K562 (cell line): ENCODE data around the gene EEA1. TPM values are rescaled to one million over a fixed set of nuclear protein-coding genes. Genes with fewer than 3 reads are reported as not detected.

ENCODE experiments used
- ATAC-seq: fragments of 200-7000 bp; cut with Tn5 transposase; 3 replicates; pipeline ENCODE4 v1.9.1; 2020; ENCODE audit warnings: moderate library complexity
- BruUV-seq: library from RNA; stranded (reverse); fragments of 400-500 nt; replicated peaks from 2 replicates; lab custom pipeline; 2021; lab: Mats Ljungman, UMichigan
- CTCF ChIA-PET: fragments of 300-600 bp; formaldehyde crosslinking; extraction: SDS; loops from one replicate; lab custom pipeline; 2021; ENCODE audit warnings: low intra/inter-chr PET ratio; lab: Yijun Ruan, JAX
- POLR2A ChIA-PET: fragments of 300-600, 350-650 bp; sonication (Branson Sonifier 250); formaldehyde crosslinking; extraction: SDS; loops from one replicate; lab custom pipeline; 2021; ENCODE audit warnings: antibody characterized with exemption, inconsistent platforms; lab: Yijun Ruan, JAX
- DNase-seq, 4 experiments: peaks; one replicate each; pipeline versions ENCODE4 v3.0.0 to v3.0.0-alpha.2; 2011 to 2018; ENCODE audit warnings: low spot score in 3 of 4, mixed read lengths in 3 of 4; ENCODE audit errors: extremely low read depth in 1 of 4
- FAIRE-seq: peaks from 2 replicates; lab custom pipeline; 2011; peaks lifted over from hg19 to GRCh38; lab: Jason Lieb, UNC
- H2AFZ ChIP-seq: 2 replicates; pipeline ENCODE4 v1.6.0; 2011; ENCODE audit warnings: low read depth, low read length, control low read depth, inconsistent platforms
- H3K27ac ChIP-seq: fragments of 200-600 bp; 3 replicates; pipeline ENCODE4 v1.8.0; 2011; ENCODE audit warnings: low read depth, mild to moderate bottlenecking, control low read depth, inconsistent platforms, low read length, moderate library complexity, mixed read lengths; ENCODE audit errors: extremely low read depth
- H3K27me3 ChIP-seq, 2 experiments: fragments of 300-600 bp in 1 of 2; 2 replicates in 1 of 2; 3 replicates in 1 of 2; pipeline versions ENCODE4 v1.6.0 to v1.8.0; 2011; ENCODE audit warnings: inconsistent platforms in 2 of 2, low read length in 2 of 2, mild to moderate bottlenecking in 1 of 2, mixed read lengths in 1 of 2, moderate library complexity in 1 of 2; ENCODE audit not compliant: control insufficient read depth in 2 of 2, insufficient read depth in 2 of 2
- H3K36me3 ChIP-seq: fragments of 300-600 bp; 3 replicates; pipeline ENCODE4 v1.8.0; 2011; ENCODE audit warnings: mild to moderate bottlenecking, low read length, inconsistent platforms; ENCODE audit not compliant: control insufficient read depth, insufficient read depth
- H3K4me1 ChIP-seq, 2 experiments: fragments of 200-600 bp in 1 of 2; replicated peaks in 1 of 2; 2 replicates in 1 of 2; 3 replicates in 1 of 2; pipeline versions ENCODE4 v1.5.1 to v1.8.0; 2011; ENCODE audit warnings: inconsistent platforms in 2 of 2, low read length in 2 of 2, mild to moderate bottlenecking in 1 of 2, mixed read lengths in 1 of 2, moderate library complexity in 1 of 2; ENCODE audit not compliant: control insufficient read depth in 2 of 2, insufficient read depth in 2 of 2
- H3K4me2 ChIP-seq: 2 replicates; pipeline ENCODE4 v1.6.1; 2011; ENCODE audit warnings: low read length, control low read depth, inconsistent platforms, mixed read lengths; ENCODE audit not compliant: insufficient read depth
- H3K4me3 ChIP-seq: fragments of 200-600 bp; sonication (generic), shearing (Covaris generic); 2 replicates; pipeline ENCODE4 v1.5.1; 2016; ENCODE audit warnings: control low read depth, inconsistent platforms
- H3K79me2 ChIP-seq: fragments of 200-600 bp; 3 replicates; pipeline ENCODE4 v1.8.0; 2011; ENCODE audit warnings: low read length, inconsistent platforms; ENCODE audit not compliant: control insufficient read depth, insufficient read depth
- H3K9ac ChIP-seq, 2 experiments: 2 replicates each; pipeline versions ENCODE4 v1.6.0 to v1.6.1; 2011; ENCODE audit warnings: low read depth in 2 of 2, low read length in 2 of 2, control low read depth in 1 of 2, inconsistent platforms in 1 of 2, mild to moderate bottlenecking in 1 of 2, mixed read lengths in 1 of 2; ENCODE audit not compliant: insufficient read depth in 1 of 2
- H3K9me1 ChIP-seq: one replicate; pipeline ENCODE4 v1.6.0; 2011; ENCODE audit warnings: inconsistent platforms, mild to moderate bottlenecking, low read length, moderate library complexity; ENCODE audit not compliant: control insufficient read depth, insufficient read depth
- H3K9me3 ChIP-seq: replicated peaks from 2 replicates; pipeline ENCODE4 v1.5.1; 2011; ENCODE audit warnings: low read depth, low read length, inconsistent platforms; ENCODE audit not compliant: control insufficient read depth, insufficient read depth
- H4K20me1 ChIP-seq: replicated peaks from 2 replicates; pipeline ENCODE4 v1.6.1; 2011; ENCODE audit warnings: low read length, inconsistent platforms, mixed read lengths; ENCODE audit not compliant: control insufficient read depth, insufficient read depth
- ASH1L ChIP-seq: fragments of 450-650 bp; IDR thresholded peaks from 2 replicates; pipeline ENCODE4 v1.6.1; 2018; ENCODE audit warnings: borderline replicate concordance, mild to moderate bottlenecking, low read depth; ENCODE audit not compliant: partially characterized antibody
- CEBPG ChIP-seq, 3 experiments: fragments of 200-800 bp in 1 of 3; sonication (Bioruptor generic) in 1 of 3; sonication (generic) in 1 of 3; formaldehyde crosslinking in 1 of 3; IDR thresholded peaks in 2 of 3; conservative IDR thresholded peaks in 1 of 3; 2 replicates each; pipeline versions ENCODE4 v1.6.1 to v1.8.0; 2016 to 2022; ENCODE audit warnings: missing compliant biosample characterization in 2 of 3, missing genetic modification characterization in 2 of 3, mild to moderate bottlenecking in 1 of 3, missing genetic modification reagents in 1 of 3
- HDAC3 ChIP-seq: fragments of 450-650 bp; IDR thresholded peaks from 2 replicates; pipeline ENCODE4 v1.6.1; 2018; ENCODE audit warnings: borderline replicate concordance, mild to moderate bottlenecking, moderate library complexity; ENCODE audit not compliant: partially characterized antibody
- HNRNPUL1 ChIP-seq: fragments of 200-400 bp; formaldehyde crosslinking; IDR thresholded peaks from 2 replicates; pipeline ENCODE4 v1.6.1; 2017; ENCODE audit warnings: low read length
- WGBS: fragments of 100-300 bp; shearing (Covaris generic); methylation state at CpG from one replicate; pipeline ENCODE4 v1.1.6; 2016; ENCODE audit warnings: low coverage, mixed read lengths; ENCODE audit not compliant: insufficient coverage; ENCODE audit errors: missing lambda C conversion rate; 5-methylcytosine and 5-hydroxymethylcytosine counted together
- in situ Hi-C: fragments of 300-500 bp; cut with MboI; formaldehyde crosslinking; loops from 4 replicates; pipeline ENCODE4 v1.15.0; 2018; ENCODE audit warnings: inconsistent platforms, mixed read lengths
- intact Hi-C: fragments of 100-400 bp; cut with micrococcal nuclease; formaldehyde crosslinking; loops from 2 replicates; pipeline ENCODE4 v1.14.2; 2022
- polyA plus RNA-seq, 8 experiments: library from polyadenylated mRNA; depleted of rRNA in 4 of 8; stranded (reverse) in 5 of 8; unstranded in 3 of 8; fragments of >200 nt; fragmentation: Nextera tagmentation in 2 of 8; fragmentation: Illumina TruSeq in 1 of 8; extraction: Ambion mirVana in 2 of 8; extraction: Trizol in 1 of 8; gene quantifications; 2 replicates each; pipeline versions ENCODE4 v1.2.1 to v1.2.3, GENCODE V29; 2011 to 2014; ENCODE audit warnings: inconsistent platforms in 1 of 8, missing spikeins in 1 of 8
- total RNA-seq, 7 experiments: library from RNA; depleted of rRNA in 6 of 7; stranded (reverse); fragments of >200 nt in 6 of 7; fragmentation: Illumina TruSeq in 2 of 7; extraction: Trizol in 2 of 7; gene quantifications; 2 replicates each; pipeline versions ENCODE4 v1.2.1 to v1.2.3, GENCODE V29; 2011 to 2021; ENCODE audit warnings: low replicate concordance in 1 of 7
- TF ChIP-seq, protein P1 (sequence below): fragments of 450-650 bp; IDR thresholded peaks from 2 replicates; pipeline ENCODE4 v1.6.1; 2016; ENCODE audit warnings: low read depth

Gene EEA1
- total and polyA plus RNA-seq, 9 of the 15 experiments (the other 6 are each of a cell fraction or from before 2014, with no cell fraction given) = 3.5 to 17.1 (median 7.5) TPM

GRCh38 chr12:92847368-92847767 lies 81.7 kb downstream of the EEA1 start:
- Histone ChIP-seq H3K4me3 (no peak overlapping the region), H2AFZ (no peak overlapping the region), H3K9me3 (no peaks in the 10 kb centered on the region), H3K27me3 (no peaks in the 10 kb centered on the region), H3K4me2 (no peak overlapping the region), H3K36me3 (peaks cover 28% of the 10 kb centered on the region), H3K9me1 (no peaks in the 10 kb centered on the region), H3K79me2 (no peaks in the 10 kb centered on the region), H3K4me1 (no peaks in the 10 kb centered on the region), H3K27ac (no peak overlapping the region), H4K20me1 (no peaks in the 10 kb centered on the region), H3K9ac (no peak overlapping the region)
- TF ChIP-seq CEBPG (CRISPR knock-in tag; IDR thresholded peaks at IDR 0.05) (no peak), CEBPG (tag; conservative IDR thresholded peaks at IDR 0.05 in 1 of 2, IDR thresholded peaks at IDR 0.05 in 1 of 2) (peak in 1 of 2 experiments; percentile 30; a peak in 1 of 4 replicates), HNRNPUL1 (no peak)
- POLR2A ChIA-PET = interaction anchor here (1.0 kb wide), 1 partner anchor 12 kb away, joined by 3 read pairs; no protein-coding TSS in a partner anchor
- FAIRE-seq (peak; percentile 26), ATAC-seq (no peak), DNase-seq (no peak)
- BruUV-seq = no TSS peak
- CTCF ChIA-PET = no interaction called here
- 72% methylated on average over 1 of the region's 1 CpG for WGBS
- in situ Hi-C loops = no loop called here
- intact Hi-C loops = no loop called here

- BruUV-seq = no TSS peak
- 91% methylated on average over 3 of the region's 3 CpGs for whole genome bisulfite sequencing
- H2AFZ ChIP-seq = no peak overlapping the region
- ATAC-seq (peak; percentile 36; the same call in 1 of the 3 replicates), FAIRE-seq (no peak), DNase-seq (no peak)
- H3K36me3 ChIP-seq = peaks cover 25% of the 10 kb centered on the region
- H3K27ac ChIP-seq = no peak overlapping the region
- H3K27me3 ChIP-seq = no peaks in the 10 kb centered on the region
- no peaks in the 10 kb centered on the region for H3K9me3 ChIP-seq
- H3K79me2 ChIP-seq = no peaks in the 10 kb centered on the region
- POLR2A ChIA-PET = interaction anchor here (0.5 kb wide), 1 partner anchor 428 kb away, joined by 3 read pairs; no protein-coding TSS in a partner anchor
- no peaks in the 10 kb centered on the region for H3K4me1 ChIP-seq
- no peak overlapping the region for H3K9ac ChIP-seq
- intact Hi-C loops (no loop called here), in situ Hi-C loops (no loop called here)
- H3K4me3 ChIP-seq = no peak overlapping the region
- CTCF ChIA-PET = no interaction called here
- no peaks in the 10 kb centered on the region for H3K9me1 ChIP-seq
- no peaks in the 10 kb centered on the region for H4K20me1 ChIP-seq
- H3K4me2 ChIP-seq = no peak overlapping the region
- no peak for TF ChIP-seq ASH1L
- no peak for TF ChIP-seq HDAC3
- TF ChIP-seq, protein P1, sequence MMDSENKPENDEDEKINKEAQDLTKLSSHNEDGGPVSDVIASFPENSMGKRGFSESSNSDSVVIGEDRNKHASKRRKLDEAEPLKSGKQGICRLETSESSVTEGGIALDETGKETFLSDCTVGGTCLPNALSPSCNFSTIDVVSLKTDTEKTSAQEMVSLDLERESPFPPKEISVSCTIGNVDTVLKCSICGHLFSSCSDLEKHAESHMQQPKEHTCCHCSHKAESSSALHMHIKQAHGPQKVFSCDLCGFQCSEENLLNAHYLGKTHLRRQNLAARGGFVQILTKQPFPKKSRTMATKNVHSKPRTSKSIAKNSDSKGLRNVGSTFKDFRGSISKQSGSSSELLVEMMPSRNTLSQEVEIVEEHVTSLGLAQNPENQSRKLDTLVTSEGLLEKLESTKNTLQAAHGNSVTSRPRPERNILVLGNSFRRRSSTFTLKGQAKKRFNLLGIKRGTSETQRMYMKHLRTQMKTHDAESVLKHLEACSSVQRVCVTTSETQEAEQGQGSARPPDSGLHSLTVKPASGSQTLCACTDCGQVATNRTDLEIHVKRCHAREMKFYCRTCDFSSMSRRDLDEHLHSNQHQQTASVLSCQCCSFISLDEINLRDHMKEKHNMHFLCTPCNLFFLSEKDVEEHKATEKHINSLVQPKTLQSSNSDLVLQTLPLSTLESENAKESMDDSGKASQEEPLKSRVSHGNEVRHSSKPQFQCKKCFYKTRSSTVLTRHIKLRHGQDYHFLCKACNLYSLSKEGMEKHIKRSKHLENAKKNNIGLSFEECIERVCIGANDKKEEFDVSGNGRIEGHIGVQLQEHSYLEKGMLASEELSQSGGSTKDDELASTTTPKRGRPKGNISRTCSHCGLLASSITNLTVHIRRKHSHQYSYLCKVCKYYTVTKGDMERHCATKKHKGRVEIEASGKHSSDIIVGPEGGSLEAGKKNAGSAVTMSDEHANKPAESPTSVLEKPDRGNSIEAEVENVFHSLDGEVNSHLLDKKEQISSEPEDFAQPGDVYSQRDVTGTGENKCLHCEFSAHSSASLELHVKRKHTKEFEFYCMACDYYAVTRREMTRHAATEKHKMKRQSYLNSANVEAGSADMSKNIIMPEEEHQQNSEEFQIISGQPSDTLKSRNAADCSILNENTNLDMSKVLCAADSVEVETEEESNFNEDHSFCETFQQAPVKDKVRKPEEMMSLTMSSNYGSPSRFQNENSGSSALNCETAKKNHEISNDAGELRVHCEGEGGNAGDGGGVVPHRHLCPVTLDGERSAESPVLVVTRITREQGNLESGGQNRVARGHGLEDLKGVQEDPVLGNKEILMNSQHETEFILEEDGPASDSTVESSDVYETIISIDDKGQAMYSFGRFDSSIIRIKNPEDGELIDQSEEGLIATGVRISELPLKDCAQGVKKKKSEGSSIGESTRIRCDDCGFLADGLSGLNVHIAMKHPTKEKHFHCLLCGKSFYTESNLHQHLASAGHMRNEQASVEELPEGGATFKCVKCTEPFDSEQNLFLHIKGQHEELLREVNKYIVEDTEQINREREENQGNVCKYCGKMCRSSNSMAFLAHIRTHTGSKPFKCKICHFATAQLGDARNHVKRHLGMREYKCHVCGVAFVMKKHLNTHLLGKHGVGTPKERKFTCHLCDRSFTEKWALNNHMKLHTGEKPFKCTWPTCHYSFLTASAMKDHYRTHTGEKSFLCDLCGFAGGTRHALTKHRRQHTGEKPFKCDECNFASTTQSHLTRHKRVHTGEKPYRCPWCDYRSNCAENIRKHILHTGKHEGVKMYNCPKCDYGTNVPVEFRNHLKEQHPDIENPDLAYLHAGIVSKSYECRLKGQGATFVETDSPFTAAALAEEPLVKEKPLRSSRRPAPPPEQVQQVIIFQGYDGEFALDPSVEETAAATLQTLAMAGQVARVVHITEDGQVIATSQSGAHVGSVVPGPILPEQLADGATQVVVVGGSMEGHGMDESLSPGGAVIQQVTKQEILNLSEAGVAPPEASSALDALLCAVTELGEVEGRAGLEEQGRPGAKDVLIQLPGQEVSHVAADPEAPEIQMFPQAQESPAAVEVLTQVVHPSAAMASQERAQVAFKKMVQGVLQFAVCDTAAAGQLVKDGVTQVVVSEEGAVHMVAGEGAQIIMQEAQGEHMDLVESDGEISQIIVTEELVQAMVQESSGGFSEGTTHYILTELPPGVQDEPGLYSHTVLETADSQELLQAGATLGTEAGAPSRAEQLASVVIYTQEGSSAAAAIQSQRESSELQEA = no peak
These were observed 83.8 kb downstream of the EEA1 start for GRCh38 chr12:92845329-92845728.
